ENCODE data around the gene BBS9. TPM values are rescaled to one million over a fixed set of nuclear protein-coding genes. Genes with fewer than 3 reads are reported as not detected.

The BBS9 gene
- total RNA-seq, 1 donor from 2014 or later = 22.6 TPM

DNA sequence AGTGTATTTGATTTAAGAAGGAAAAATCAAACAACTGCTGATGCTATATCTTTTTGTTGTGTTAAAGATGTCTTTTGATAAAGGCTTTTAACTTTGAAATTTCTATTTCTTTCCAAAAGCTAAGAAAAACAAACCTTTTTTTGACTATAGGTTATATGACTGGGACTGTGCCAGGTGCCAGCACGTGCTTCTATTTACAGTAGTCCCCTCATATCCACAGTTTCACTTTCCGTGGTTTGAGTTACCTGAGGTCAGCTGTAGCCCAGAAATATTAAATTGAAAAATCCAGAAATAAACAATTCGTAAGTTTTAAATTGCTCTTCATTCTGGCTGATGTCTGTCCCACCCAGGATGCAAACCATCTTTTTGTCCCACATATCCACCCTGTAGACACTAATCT, 104.3 kb downstream of the BBS9 start:
- TF ChIP-seq, protein P1, sequence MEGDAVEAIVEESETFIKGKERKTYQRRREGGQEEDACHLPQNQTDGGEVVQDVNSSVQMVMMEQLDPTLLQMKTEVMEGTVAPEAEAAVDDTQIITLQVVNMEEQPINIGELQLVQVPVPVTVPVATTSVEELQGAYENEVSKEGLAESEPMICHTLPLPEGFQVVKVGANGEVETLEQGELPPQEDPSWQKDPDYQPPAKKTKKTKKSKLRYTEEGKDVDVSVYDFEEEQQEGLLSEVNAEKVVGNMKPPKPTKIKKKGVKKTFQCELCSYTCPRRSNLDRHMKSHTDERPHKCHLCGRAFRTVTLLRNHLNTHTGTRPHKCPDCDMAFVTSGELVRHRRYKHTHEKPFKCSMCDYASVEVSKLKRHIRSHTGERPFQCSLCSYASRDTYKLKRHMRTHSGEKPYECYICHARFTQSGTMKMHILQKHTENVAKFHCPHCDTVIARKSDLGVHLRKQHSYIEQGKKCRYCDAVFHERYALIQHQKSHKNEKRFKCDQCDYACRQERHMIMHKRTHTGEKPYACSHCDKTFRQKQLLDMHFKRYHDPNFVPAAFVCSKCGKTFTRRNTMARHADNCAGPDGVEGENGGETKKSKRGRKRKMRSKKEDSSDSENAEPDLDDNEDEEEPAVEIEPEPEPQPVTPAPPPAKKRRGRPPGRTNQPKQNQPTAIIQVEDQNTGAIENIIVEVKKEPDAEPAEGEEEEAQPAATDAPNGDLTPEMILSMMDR (IDR thresholded peaks at IDR 0.05) = no peak
- DNase-seq (ENCODE audit: extremely low spot score, unreplicated experiment) = no peak
- Mint-ChIP-seq H3K9me3 (ENCODE audit: unreplicated experiment) (peaks cover 11% of the 10 kb centered on the region), H3K27me3 (ENCODE audit: unreplicated experiment) (no peaks in the 10 kb centered on the region), H3K27ac (ENCODE audit: unreplicated experiment) (no peak overlapping the region), H3K4me3 (ENCODE audit: unreplicated experiment) (no peak overlapping the region), H3K4me1 (ENCODE audit: unreplicated experiment) (peaks cover 6% of the 10 kb centered on the region), H3K36me3 (ENCODE audit: unreplicated experiment) (peaks cover 1% of the 10 kb centered on the region)

DNA sequence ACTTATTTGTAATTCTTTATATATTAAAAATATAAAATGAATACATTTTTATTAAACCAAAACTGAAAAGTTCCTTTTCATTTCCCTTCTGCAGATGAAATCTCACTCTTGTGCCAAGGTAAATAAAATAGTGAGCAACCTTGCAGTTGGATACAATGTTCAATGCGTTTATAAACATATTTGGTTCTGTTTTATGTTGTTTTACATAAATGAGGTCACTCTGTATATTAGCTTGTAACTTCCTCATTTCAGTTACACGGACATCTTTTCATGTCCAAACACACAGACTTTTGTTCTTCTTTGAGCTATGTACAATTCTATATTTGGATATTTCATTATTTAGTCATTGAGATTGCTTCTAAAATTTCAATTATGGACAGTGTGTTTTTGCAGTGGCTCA, 107.7 kb downstream of the BBS9 start:
- Mint-ChIP-seq H3K4me3 (ENCODE audit: unreplicated experiment) (no peak overlapping the region), H3K4me1 (ENCODE audit: unreplicated experiment) (peaks cover 6% of the 10 kb centered on the region), H3K27ac (ENCODE audit: unreplicated experiment) (no peak overlapping the region), H3K9me3 (ENCODE audit: unreplicated experiment) (no peaks in the 10 kb centered on the region), H3K27me3 (ENCODE audit: unreplicated experiment) (no peaks in the 10 kb centered on the region), H3K36me3 (ENCODE audit: unreplicated experiment) (no peaks in the 10 kb centered on the region)
- TF ChIP-seq, protein P1 (IDR thresholded peaks at IDR 0.05) = no peak
- no peak for DNase-seq (ENCODE audit: extremely low spot score, unreplicated experiment)

DNA sequence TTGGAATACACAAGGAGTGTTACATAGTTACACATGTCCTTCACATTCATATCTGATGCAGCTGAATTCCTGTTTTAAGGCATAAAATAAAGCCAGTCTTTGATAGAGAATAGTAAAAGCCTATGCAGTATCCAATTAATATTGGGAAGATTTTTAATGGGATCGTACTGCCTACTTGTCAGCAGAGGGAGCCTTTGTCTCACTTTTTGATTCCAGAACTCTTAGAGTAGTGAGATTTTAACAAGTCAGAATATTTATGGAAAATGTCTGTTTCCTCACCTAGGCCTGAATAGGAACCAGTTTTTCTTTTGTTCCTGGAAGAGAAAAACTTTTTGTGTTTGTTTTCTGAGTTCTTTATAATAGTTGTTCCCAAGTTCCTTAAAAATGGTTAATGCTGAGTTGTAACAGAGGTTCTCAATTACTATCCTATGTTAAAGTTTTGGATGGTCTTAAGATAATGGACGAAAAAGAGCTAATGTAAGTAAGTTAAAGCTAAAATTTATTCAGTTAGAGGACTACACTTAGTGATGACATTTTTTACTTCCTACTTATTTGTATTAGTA, 114.0 kb downstream of the BBS9 start:
- Mint-ChIP-seq H3K4me3 (ENCODE audit: unreplicated experiment) (no peak overlapping the region), H3K27me3 (ENCODE audit: unreplicated experiment) (no peaks in the 10 kb centered on the region), H3K36me3 (ENCODE audit: unreplicated experiment) (no peaks in the 10 kb centered on the region), H3K4me1 (ENCODE audit: unreplicated experiment) (no peaks in the 10 kb centered on the region), H3K27ac (ENCODE audit: unreplicated experiment) (no peak overlapping the region), H3K9me3 (ENCODE audit: unreplicated experiment) (no peaks in the 10 kb centered on the region)
- TF ChIP-seq, protein P1 (IDR thresholded peaks at IDR 0.05) = peak; percentile 81
- DNase-seq (ENCODE audit: extremely low spot score, unreplicated experiment) = no peak

DNA sequence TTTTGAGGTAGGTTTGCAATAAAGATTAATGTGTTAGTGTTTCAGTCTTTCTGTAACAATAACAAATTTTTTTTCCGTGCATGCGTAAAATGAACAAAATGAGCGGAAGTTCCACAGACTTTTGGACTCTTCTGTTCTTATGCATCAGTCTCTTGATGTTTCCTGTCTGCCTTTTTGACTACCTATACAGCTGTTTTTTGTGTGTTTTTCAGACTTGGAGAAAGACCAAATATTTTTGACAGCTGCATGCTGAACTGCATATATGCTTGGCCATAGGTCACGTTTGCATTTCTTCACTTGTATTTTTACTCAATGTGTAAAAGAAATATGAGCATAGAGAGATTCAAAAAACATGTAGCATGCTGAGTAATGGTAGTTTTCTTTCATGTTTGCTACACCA, 119.3 kb downstream of the BBS9 start:
- H3K4me3 Mint-ChIP-seq (ENCODE audit: unreplicated experiment) = no peak overlapping the region
- peaks cover 3% of the 10 kb centered on the region for H3K36me3 Mint-ChIP-seq (ENCODE audit: unreplicated experiment)
- TF ChIP-seq, protein P1 (IDR thresholded peaks at IDR 0.05) = no peak
- peaks cover 3% of the 10 kb centered on the region for H3K9me3 Mint-ChIP-seq (ENCODE audit: unreplicated experiment)
- H3K27me3 Mint-ChIP-seq (ENCODE audit: unreplicated experiment) = no peaks in the 10 kb centered on the region
- H3K4me1 Mint-ChIP-seq (ENCODE audit: unreplicated experiment) = peaks cover 14% of the 10 kb centered on the region
- DNase-seq (ENCODE audit: extremely low spot score, unreplicated experiment) = no peak
- H3K27ac Mint-ChIP-seq (ENCODE audit: unreplicated experiment) = peak overlapping the region; percentile 1

DNA sequence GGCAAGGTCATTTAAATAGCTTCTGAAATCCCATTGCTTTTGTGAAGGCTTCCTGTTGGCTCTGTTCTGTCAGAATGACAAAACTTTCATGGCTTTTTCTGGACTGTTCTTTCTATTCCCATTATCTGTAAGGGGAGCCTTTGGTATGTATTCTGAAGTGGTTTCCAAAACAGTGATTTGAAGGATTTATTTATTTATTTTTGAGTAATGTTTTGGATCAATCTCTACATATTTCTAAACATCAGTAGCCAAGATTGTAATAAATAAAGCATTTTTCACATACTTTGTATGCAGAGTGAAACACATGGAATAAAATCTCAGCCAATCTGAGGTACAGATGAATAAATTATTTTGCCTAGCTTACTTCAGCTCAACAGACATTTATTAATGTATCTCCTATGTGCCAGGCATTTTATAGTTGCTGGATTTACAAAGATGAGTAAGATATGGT, 121.1 kb downstream of the BBS9 start:
- peaks cover 3% of the 10 kb centered on the region for H3K36me3 Mint-ChIP-seq (ENCODE audit: unreplicated experiment)
- no peaks in the 10 kb centered on the region for H3K27me3 Mint-ChIP-seq (ENCODE audit: unreplicated experiment)
- peaks cover 3% of the 10 kb centered on the region for H3K9me3 Mint-ChIP-seq (ENCODE audit: unreplicated experiment)
- TF ChIP-seq, protein P1 (IDR thresholded peaks at IDR 0.05) = no peak
- peaks cover 14% of the 10 kb centered on the region for H3K4me1 Mint-ChIP-seq (ENCODE audit: unreplicated experiment)
- H3K27ac Mint-ChIP-seq (ENCODE audit: unreplicated experiment) = no peak overlapping the region
- H3K4me3 Mint-ChIP-seq (ENCODE audit: unreplicated experiment) = no peak overlapping the region
- no peak for DNase-seq (ENCODE audit: extremely low spot score, unreplicated experiment)
